ENCODE data around the gene HM13.

HM13 gene

GRCh38 chr20:31549513-31549880, 35.3 kb downstream of the HM13 start:
- TF ChIP-seq, protein P1, sequence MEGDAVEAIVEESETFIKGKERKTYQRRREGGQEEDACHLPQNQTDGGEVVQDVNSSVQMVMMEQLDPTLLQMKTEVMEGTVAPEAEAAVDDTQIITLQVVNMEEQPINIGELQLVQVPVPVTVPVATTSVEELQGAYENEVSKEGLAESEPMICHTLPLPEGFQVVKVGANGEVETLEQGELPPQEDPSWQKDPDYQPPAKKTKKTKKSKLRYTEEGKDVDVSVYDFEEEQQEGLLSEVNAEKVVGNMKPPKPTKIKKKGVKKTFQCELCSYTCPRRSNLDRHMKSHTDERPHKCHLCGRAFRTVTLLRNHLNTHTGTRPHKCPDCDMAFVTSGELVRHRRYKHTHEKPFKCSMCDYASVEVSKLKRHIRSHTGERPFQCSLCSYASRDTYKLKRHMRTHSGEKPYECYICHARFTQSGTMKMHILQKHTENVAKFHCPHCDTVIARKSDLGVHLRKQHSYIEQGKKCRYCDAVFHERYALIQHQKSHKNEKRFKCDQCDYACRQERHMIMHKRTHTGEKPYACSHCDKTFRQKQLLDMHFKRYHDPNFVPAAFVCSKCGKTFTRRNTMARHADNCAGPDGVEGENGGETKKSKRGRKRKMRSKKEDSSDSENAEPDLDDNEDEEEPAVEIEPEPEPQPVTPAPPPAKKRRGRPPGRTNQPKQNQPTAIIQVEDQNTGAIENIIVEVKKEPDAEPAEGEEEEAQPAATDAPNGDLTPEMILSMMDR (IDR thresholded peaks at IDR 0.05; ENCODE audit: control insufficient read depth, extremely low read depth, insufficient read depth), result no peak
- H3K4me3 ChIP-seq (ENCODE audit: low read depth, low read length), result no peak overlapping the region
- DNase-seq (ENCODE audit: low read depth), result no peak

GRCh38 chr20:31550099-31550498, 35.9 kb downstream of the HM13 start:
- TF ChIP-seq, protein P1 (IDR thresholded peaks at IDR 0.05; ENCODE audit: control insufficient read depth, extremely low read depth, insufficient read depth), result no peak
- no peak for DNase-seq (ENCODE audit: low read depth)
- H3K4me3 ChIP-seq (ENCODE audit: low read depth, low read length), result no peak overlapping the region

DNA sequence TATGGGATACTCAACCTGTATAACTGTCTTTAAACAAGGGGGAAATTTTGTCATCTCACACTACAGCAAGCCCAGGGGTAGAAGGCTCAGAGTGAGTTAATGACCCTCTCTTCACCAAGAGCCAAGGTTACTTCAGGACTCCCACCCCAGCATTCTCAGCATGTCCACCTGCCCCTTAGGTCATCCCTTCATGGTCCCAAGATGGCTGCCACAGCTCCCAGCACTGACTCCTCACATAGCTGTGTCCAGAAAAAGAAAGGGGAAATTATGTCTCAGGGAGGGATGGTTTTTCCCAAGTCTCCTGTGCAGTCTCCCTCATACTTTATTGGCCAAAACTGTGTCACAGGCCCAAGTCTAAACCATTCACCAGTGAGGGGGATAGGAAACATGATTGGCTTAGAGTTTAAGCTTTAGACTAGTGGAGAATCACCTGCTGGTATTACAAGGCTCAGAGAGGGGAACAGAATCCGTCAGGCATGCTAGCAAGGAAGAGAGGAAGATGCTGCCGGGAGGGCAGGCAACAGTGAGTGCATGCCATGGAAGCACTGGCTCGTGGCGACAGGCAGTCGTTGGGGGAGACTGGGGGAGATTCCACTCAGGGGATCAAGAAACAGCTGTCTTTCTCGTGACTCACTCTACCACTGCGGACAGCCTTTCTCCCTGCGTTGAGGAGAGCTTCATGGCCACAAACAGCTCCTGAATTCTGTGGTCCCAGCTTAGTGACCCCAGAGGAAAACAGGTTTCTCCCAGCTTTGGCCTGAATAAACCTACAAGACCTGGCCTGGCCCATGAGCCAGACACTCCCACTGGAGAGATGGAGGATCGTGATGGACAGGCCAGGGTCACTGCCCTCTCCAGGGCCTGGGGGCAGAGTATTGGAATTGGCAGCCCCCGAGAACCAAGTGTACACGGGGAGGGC, 37.2 kb downstream of the HM13 start:
- no peak for DNase-seq (ENCODE audit: low read depth)
- TF ChIP-seq, protein P1 (IDR thresholded peaks at IDR 0.05; ENCODE audit: control insufficient read depth, extremely low read depth, insufficient read depth), result no peak
- H3K4me3 ChIP-seq (ENCODE audit: low read depth, low read length), result no peak overlapping the region

DNA sequence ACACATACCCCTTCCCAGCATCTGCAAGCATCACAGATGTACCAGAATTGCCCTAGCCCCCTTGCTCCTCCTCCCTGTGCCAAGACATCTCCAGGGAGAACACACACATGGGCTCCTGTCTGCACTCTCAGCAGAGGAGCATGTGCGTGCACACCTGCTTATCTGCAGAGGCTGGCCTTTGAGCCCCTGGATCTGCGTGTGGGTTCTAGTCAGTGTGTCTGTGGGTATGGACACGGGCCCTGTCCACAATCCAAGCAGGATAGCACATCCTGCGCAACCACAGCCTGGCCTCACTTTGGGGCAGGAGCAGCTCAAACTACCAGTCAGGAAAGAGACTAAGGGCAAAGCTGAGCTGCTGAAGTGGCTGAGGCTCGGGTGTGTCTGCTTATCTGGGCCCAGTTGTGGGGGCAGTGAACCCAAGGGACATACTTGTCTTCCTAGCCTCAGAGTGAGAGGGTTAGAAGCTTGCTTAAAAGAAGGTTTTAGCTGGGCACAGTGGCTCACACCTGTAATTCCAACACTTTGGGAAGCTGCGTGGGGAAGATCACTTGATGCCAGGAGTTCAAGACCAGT, 41.0 kb downstream of the HM13 start:
- DNase-seq (ENCODE audit: low read depth), result no peak
- TF ChIP-seq, protein P1 (IDR thresholded peaks at IDR 0.05; ENCODE audit: control insufficient read depth, extremely low read depth, insufficient read depth), result no peak
- no peak overlapping the region for H3K4me3 ChIP-seq (ENCODE audit: low read depth, low read length)

DNA sequence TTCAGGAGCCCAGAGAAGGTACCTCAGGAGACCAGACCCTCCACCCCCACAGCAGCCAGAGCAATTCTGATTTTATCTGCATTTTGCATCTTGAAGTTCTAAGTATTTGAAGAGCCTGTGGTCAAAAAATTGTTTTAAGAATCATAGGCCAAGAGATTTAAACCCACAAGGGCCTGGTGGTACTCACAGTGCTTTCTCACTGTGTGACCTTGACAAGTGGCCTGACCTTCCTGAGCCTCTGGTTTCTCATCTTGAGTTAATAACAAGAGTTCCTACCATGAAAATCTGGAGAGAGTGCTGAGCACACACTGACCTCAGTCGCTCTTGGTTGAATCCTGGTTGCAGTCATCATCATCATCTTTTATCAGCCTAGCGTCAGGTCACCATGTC, 45.5 kb downstream of the HM13 start:
- TF ChIP-seq, protein P1 (IDR thresholded peaks at IDR 0.05; ENCODE audit: control insufficient read depth, extremely low read depth, insufficient read depth), result no peak

GRCh38 chr20:31560094-31560745, 46.0 kb downstream of the HM13 start:
- DNase-seq (ENCODE audit: low read depth), result no peak
- no peak overlapping the region for H3K4me3 ChIP-seq (ENCODE audit: low read depth, low read length)
- TF ChIP-seq, protein P1 (IDR thresholded peaks at IDR 0.05; ENCODE audit: control insufficient read depth, extremely low read depth, insufficient read depth), result peak; percentile 90

More for the DNA sequence above, 45.5 kb downstream of the HM13 start:
- DNase-seq (ENCODE audit: low read depth), result no peak
- no peak overlapping the region for H3K4me3 ChIP-seq (ENCODE audit: low read depth, low read length)
